Endodermal cell (in vitro differentiated cells): ENCODE results near the gene P2RX1. TPM values are rescaled to one million over a fixed set of nuclear protein-coding genes. Genes with fewer than 3 reads are reported as not detected.

Experiments used
- DNase-seq: peaks from one replicate; pipeline ENCODE4 v3.0.0-alpha.2; 2017
- H3K27ac ChIP-seq: 2 replicates; pipeline ENCODE4 v1.5.1; 2013; ENCODE audit warnings: mild to moderate bottlenecking, low read depth, low read length, moderate library complexity
- H3K27me3 ChIP-seq: 2 replicates; pipeline ENCODE4 v1.6.1; 2013; ENCODE audit warnings: mild to moderate bottlenecking, low read length, moderate library complexity; ENCODE audit not compliant: insufficient read depth, control insufficient read depth, poor library complexity, severe bottlenecking
- H3K36me3 ChIP-seq: 2 replicates; pipeline ENCODE4 v1.7.0; 2013; ENCODE audit warnings: mild to moderate bottlenecking, low read length, moderate library complexity; ENCODE audit not compliant: control insufficient read depth, insufficient read depth
- H3K4me1 ChIP-seq: one replicate; pipeline ENCODE4 v1.7.0; 2013; ENCODE audit warnings: low read length; ENCODE audit not compliant: control insufficient read depth, insufficient read depth
- H3K4me3 ChIP-seq: 2 replicates; pipeline ENCODE4 v1.5.1; 2013; ENCODE audit warnings: mild to moderate bottlenecking, low read length, moderate library complexity
- H3K9ac ChIP-seq: 2 replicates; pipeline ENCODE4 v1.6.1; 2013; ENCODE audit warnings: mild to moderate bottlenecking, low read length, moderate library complexity; ENCODE audit not compliant: poor library complexity, severe bottlenecking; ENCODE audit errors: extremely low read depth
- H3K9me3 ChIP-seq: 2 replicates; pipeline ENCODE4 v1.6.1; 2013; ENCODE audit warnings: mild to moderate bottlenecking, low read length, moderate library complexity; ENCODE audit not compliant: control insufficient read depth
- H3K27ac Mint-ChIP-seq: 2 replicates; pipeline ENCODE4 v1.8.0; 2020; ENCODE audit warnings: mixed read lengths
- H3K27me3 Mint-ChIP-seq: 2 replicates; pipeline ENCODE4 v1.8.0; 2021; ENCODE audit warnings: mild to moderate bottlenecking, mixed read lengths; ENCODE audit not compliant: insufficient read depth
- H3K36me3 Mint-ChIP-seq: 2 replicates; pipeline ENCODE4 v1.8.0; 2020; ENCODE audit warnings: low read depth, mixed read lengths
- H3K4me1 Mint-ChIP-seq: 2 replicates; pipeline ENCODE4 v1.8.0; 2020; ENCODE audit warnings: mixed read lengths
- H3K4me3 Mint-ChIP-seq: 2 replicates; pipeline ENCODE4 v1.8.0; 2020; ENCODE audit warnings: mild to moderate bottlenecking, moderate library complexity, mixed read lengths
- H3K9me3 Mint-ChIP-seq: 2 replicates; pipeline ENCODE4 v1.8.0; 2020; ENCODE audit warnings: mild to moderate bottlenecking, mixed read lengths
- WGBS, 2 experiments: methylation state at CpG; one replicate each; pipeline versions ENCODE4 v1.1.5 to v1.1.7; 2013; ENCODE audit warnings: missing lambda C conversion rate in 2 of 2, mixed read lengths in 1 of 2; ENCODE audit not compliant: insufficient coverage in 1 of 2, insufficient read length in 1 of 2; 5-methylcytosine and 5-hydroxymethylcytosine counted together
- total RNA-seq, 2 donors: library from RNA; stranded (reverse); fragmentation: NEBNext Ultra II Directional in 1 of 2; extraction: Animal tissue kit (Norgen Biotek cat#: 25700) in 1 of 2; gene quantifications; 2 replicates in 1 of 2; 3 replicates in 1 of 2; pipeline ENCODE4 v1.2.1, GENCODE V29; 2021
- TF ChIP-seq, protein P1 (sequence below): fragments of 200-600 bp; sonication (generic); conservative IDR thresholded peaks from 2 replicates; pipeline ENCODE4 v1.5.0; 2021; ENCODE audit warnings: antibody characterized with exemption, mild to moderate bottlenecking

P2RX1 gene
- total RNA-seq, 2 donors from 2014 or later: not detected

DNA sequence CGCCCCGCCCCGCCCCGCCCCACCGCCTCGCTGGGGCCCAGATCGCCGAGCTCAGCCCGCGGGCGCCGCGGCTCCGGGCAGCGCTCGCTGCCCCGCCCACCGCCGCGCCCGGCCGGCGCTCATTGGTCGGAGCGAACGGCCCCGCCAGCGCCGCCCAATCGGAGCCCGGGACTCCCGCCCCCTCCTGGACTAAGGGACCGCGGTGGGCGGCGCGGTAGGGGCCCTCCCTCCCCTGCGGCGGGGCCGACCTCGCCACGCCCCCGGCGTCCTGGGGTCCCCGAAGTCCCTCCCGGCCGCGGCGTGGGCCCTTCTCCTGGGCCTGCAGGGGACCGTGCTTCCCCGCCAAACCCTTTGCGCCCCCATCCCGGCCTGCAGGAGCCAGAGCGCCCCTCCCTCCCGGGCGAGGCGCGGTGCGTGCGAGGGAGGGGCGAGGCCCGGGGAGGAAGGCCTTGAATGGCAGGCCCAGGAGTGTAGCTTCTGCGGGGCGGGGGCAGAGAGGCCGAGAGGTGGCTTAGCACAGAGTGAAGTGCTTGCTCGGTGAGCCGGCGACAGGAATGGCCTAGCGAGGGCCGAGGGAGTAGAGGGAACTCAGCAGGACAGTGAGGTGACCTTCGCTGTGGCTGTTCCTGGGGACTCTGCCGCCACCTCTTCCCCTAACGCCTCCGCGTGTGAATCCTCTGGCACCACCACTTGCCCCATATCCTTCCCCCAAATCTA, 23.1 kb downstream of the P2RX1 start, which contains the start of gene CAMKK1:
CAMKK1 (minus strand) TSS at position 51 of the 717 bp plus-strand sequence. CDS start 7,366 bp downstream, outside the sequence.
- peak within 1 kb of the TSS; percentile 69 for H3K4me3 Mint-ChIP-seq
- no peaks in the 10 kb centered on the region for H3K4me1 ChIP-seq
- H3K27ac Mint-ChIP-seq: peak within 1 kb of the TSS; percentile 89
- no peak within 1 kb of the TSS for H3K9ac ChIP-seq
- no peaks in the 10 kb centered on the region for H3K9me3 Mint-ChIP-seq
- H3K4me3 ChIP-seq: peak within 1 kb of the TSS; percentile 70
- no peak within 1 kb of the TSS for H3K27ac ChIP-seq
- H3K36me3 Mint-ChIP-seq: no peaks in the 10 kb centered on the region
- 2 to 3% methylated on average over 24 to 74 of the region's 75 CpGs for WGBS, 2 experiments
- DNase-seq: peak; percentile 98
- TF ChIP-seq, protein P1, sequence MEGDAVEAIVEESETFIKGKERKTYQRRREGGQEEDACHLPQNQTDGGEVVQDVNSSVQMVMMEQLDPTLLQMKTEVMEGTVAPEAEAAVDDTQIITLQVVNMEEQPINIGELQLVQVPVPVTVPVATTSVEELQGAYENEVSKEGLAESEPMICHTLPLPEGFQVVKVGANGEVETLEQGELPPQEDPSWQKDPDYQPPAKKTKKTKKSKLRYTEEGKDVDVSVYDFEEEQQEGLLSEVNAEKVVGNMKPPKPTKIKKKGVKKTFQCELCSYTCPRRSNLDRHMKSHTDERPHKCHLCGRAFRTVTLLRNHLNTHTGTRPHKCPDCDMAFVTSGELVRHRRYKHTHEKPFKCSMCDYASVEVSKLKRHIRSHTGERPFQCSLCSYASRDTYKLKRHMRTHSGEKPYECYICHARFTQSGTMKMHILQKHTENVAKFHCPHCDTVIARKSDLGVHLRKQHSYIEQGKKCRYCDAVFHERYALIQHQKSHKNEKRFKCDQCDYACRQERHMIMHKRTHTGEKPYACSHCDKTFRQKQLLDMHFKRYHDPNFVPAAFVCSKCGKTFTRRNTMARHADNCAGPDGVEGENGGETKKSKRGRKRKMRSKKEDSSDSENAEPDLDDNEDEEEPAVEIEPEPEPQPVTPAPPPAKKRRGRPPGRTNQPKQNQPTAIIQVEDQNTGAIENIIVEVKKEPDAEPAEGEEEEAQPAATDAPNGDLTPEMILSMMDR: peak; percentile 32
- peaks cover 20% of the 10 kb centered on the region for H3K4me1 Mint-ChIP-seq
- H3K27me3 ChIP-seq: peaks cover 24% of the 10 kb centered on the region
- H3K36me3 ChIP-seq: no peaks in the 10 kb centered on the region
- peaks cover 36% of the 10 kb centered on the region for H3K27me3 Mint-ChIP-seq
- no peaks in the 10 kb centered on the region for H3K9me3 ChIP-seq

DNA sequence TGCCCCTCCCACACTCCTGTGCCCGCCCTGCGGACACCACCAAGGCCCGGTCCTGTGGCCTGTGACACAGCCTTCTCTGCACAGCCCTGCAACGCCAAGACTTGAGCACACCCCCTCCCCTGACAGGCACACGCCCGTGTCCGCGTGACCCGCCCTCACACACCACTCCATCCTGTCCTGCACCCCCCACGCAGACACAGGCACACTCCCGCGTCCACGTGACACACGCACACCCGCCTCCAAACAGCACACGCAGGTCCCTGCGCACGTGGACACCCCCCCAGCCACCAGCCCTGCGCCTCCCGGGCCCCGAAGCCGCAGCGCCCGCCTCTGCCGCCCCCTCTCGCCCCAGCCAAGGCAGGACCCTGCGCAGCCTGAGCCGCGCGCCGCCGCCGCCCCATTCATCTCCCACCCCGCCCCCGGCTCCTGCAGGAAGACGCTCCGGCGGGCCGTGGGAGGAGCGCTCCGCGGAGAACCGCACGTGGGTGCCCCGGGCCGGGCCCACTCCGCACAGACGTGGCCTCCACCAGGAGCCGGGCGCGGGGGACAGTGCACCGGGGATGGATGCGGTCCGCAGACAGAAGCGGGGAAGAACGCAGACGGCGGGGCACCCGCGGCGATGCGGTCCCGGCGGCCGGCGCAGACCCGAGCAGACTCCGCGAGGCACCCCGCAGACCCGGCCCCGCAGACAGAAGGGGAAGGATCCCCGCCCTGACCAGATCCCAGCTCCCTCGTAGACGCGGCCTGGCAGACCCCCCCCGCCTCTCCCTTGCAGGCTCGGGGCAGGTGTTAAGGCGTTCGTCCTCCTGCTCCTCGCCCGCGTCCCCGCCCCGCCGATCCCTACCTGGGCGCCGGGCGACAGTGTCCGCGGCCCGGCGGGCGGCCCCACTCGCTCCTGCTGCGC, 23.9 kb downstream of the P2RX1 start:
- no peaks in the 10 kb centered on the region for H3K9me3 ChIP-seq
- Mint-ChIP-seq H3K27ac (no peak overlapping the region), H3K36me3 (no peaks in the 10 kb centered on the region), H3K4me1 (peaks cover 20% of the 10 kb centered on the region), H3K27me3 (peaks cover 36% of the 10 kb centered on the region), H3K4me3 (peak overlapping the region; percentile 69), H3K9me3 (no peaks in the 10 kb centered on the region)
- peaks cover 24% of the 10 kb centered on the region for H3K27me3 ChIP-seq
- no peaks in the 10 kb centered on the region for H3K36me3 ChIP-seq
- H3K9ac ChIP-seq: no peak overlapping the region
- whole genome bisulfite sequencing, 2 experiments: 1 to 3% methylated on average over 12 to 96 of the region's 96 CpGs
- no peaks in the 10 kb centered on the region for H3K4me1 ChIP-seq
- peak; percentile 86 for DNase-seq
- TF ChIP-seq, protein P1: peak; percentile 48
- H3K4me3 ChIP-seq: peak overlapping the region; percentile 67
- no peak overlapping the region for H3K27ac ChIP-seq

DNA sequence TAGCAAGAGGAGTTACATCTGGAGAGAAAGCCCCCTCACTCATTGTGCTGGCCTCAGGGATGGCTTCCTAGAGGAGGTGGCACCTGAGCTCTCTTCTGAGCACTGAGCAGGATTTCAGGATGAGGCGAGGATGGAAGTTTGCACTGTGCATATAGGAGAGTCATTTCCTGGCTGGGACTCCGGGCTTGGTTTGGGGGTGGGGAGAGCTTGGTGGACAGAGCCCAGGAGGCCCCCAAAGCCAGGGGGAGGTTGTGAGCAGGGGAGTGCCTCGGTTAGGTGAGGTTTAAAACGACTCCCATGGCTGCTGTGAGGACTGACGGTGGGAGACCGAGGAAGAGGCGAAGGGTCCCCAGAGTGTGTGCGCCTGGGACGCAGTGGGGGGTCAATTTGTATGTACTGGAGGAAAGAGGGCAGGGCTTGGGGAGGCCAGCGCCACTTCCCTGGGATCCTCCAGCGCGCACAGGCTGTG, 24.6 kb downstream of the P2RX1 start:
- Mint-ChIP-seq H3K36me3 (no peaks in the 10 kb centered on the region), H3K9me3 (no peaks in the 10 kb centered on the region), H3K27ac (no peak overlapping the region), H3K4me3 (peak overlapping the region; percentile 69), H3K4me1 (peaks cover 20% of the 10 kb centered on the region), H3K27me3 (peaks cover 39% of the 10 kb centered on the region)
- peak overlapping the region; percentile 67 for H3K4me3 ChIP-seq
- no peaks in the 10 kb centered on the region for H3K36me3 ChIP-seq
- no peak overlapping the region for H3K27ac ChIP-seq
- 28 to 29% methylated on average over 11 to 12 of the region's 12 CpGs for WGBS, 2 experiments
- no peaks in the 10 kb centered on the region for H3K4me1 ChIP-seq
- TF ChIP-seq, protein P1: no peak
- DNase-seq: peak; percentile 87
- H3K9ac ChIP-seq: no peak overlapping the region
- peaks cover 24% of the 10 kb centered on the region for H3K27me3 ChIP-seq
- no peaks in the 10 kb centered on the region for H3K9me3 ChIP-seq
